Measurements from ENCODE around the gene FAM151B. TPM values are rescaled to one million over a fixed set of nuclear protein-coding genes. Genes with fewer than 3 reads are reported as not detected.

The FAM151B gene
- total and polyA plus RNA-seq, 2 experiments from 2014 or later, result 0.55 TPM; not detected in 1

DNA sequence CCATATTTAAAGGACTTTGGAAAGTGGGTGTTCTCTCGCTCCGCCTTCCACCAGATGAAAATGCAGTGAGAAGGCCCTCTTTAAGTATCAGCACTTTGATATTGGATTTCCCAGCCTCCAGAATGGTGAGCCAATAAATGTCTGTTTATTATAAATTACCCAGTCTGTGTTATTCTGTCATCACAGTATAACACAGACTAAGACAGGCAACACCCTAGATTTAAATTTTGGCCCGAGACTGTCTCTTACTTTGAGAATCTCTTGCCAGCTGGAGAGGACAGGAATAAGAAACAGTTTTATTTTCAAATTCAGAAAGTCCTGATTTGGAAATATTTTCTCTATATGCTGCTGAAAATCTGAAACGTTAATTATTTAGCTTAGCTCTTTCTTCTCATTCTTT, 21.5 kb downstream of the FAM151B start:
- Histone ChIP-seq H2AFZ (no peak overlapping the region), H3K27me3 (ENCODE audit: insufficient read depth) (no peaks in the 10 kb centered on the region), H3K4me2 (no peak overlapping the region), H4K20me1 (replicated peaks; ENCODE audit: insufficient read depth) (no peaks in the 10 kb centered on the region), H3F3A (replicated peaks; ENCODE audit: low read depth) (no peaks in the 10 kb centered on the region), H3K36me3 (ENCODE audit: insufficient read depth) (no peaks in the 10 kb centered on the region), H3K79me2 (replicated peaks; ENCODE audit: insufficient read depth) (no peaks in the 10 kb centered on the region), H3K4me3 (no peak overlapping the region), H3K27ac (ENCODE audit: low read depth) (no peak overlapping the region), H3K4me1 (ENCODE audit: insufficient read depth) (no peaks in the 10 kb centered on the region), H3K9me2 (ENCODE audit: insufficient read depth) (no peaks in the 10 kb centered on the region)
- no peaks in the 10 kb centered on the region for H3K4me1 Mint-ChIP-seq
- H3K27ac Mint-ChIP-seq, result no peak overlapping the region
- H3K9me3 Mint-ChIP-seq, result no peaks in the 10 kb centered on the region
- DNase-seq (ENCODE audit: low spot score), result no peak
- peaks cover 2% of the 10 kb centered on the region for H3K27me3 Mint-ChIP-seq (ENCODE audit: insufficient read depth, low read depth, poor library complexity)
- no peak for ATAC-seq
- no peak overlapping the region for H3K4me3 Mint-ChIP-seq
- TF ChIP-seq JUNB (IDR thresholded peaks at IDR 0.05; ENCODE audit: unreplicated experiment), result no peak
- TF ChIP-seq, protein P1, sequence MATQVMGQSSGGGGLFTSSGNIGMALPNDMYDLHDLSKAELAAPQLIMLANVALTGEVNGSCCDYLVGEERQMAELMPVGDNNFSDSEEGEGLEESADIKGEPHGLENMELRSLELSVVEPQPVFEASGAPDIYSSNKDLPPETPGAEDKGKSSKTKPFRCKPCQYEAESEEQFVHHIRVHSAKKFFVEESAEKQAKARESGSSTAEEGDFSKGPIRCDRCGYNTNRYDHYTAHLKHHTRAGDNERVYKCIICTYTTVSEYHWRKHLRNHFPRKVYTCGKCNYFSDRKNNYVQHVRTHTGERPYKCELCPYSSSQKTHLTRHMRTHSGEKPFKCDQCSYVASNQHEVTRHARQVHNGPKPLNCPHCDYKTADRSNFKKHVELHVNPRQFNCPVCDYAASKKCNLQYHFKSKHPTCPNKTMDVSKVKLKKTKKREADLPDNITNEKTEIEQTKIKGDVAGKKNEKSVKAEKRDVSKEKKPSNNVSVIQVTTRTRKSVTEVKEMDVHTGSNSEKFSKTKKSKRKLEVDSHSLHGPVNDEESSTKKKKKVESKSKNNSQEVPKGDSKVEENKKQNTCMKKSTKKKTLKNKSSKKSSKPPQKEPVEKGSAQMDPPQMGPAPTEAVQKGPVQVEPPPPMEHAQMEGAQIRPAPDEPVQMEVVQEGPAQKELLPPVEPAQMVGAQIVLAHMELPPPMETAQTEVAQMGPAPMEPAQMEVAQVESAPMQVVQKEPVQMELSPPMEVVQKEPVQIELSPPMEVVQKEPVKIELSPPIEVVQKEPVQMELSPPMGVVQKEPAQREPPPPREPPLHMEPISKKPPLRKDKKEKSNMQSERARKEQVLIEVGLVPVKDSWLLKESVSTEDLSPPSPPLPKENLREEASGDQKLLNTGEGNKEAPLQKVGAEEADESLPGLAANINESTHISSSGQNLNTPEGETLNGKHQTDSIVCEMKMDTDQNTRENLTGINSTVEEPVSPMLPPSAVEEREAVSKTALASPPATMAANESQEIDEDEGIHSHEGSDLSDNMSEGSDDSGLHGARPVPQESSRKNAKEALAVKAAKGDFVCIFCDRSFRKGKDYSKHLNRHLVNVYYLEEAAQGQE (IDR thresholded peaks at IDR 0.05; ENCODE audit: unreplicated experiment), result no peak
- no peak for TF ChIP-seq POLR2AphosphoS5 (IDR thresholded peaks at IDR 0.05; ENCODE audit: low read depth)
- TF ChIP-seq EZH2 (IDR thresholded peaks at IDR 0.05; ENCODE audit: low read depth, unreplicated experiment), result no peak
- TF ChIP-seq STAT1 (IDR thresholded peaks at IDR 0.05; ENCODE audit: unreplicated experiment), result no peak
- TF ChIP-seq, protein P2, sequence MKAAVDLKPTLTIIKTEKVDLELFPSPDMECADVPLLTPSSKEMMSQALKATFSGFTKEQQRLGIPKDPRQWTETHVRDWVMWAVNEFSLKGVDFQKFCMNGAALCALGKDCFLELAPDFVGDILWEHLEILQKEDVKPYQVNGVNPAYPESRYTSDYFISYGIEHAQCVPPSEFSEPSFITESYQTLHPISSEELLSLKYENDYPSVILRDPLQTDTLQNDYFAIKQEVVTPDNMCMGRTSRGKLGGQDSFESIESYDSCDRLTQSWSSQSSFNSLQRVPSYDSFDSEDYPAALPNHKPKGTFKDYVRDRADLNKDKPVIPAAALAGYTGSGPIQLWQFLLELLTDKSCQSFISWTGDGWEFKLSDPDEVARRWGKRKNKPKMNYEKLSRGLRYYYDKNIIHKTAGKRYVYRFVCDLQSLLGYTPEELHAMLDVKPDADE (IDR thresholded peaks at IDR 0.05), result no peak
- no peak for TF ChIP-seq ZNF114 (CRISPR knock-in tag; IDR thresholded peaks at IDR 0.05)
- TF ChIP-seq, protein P3, sequence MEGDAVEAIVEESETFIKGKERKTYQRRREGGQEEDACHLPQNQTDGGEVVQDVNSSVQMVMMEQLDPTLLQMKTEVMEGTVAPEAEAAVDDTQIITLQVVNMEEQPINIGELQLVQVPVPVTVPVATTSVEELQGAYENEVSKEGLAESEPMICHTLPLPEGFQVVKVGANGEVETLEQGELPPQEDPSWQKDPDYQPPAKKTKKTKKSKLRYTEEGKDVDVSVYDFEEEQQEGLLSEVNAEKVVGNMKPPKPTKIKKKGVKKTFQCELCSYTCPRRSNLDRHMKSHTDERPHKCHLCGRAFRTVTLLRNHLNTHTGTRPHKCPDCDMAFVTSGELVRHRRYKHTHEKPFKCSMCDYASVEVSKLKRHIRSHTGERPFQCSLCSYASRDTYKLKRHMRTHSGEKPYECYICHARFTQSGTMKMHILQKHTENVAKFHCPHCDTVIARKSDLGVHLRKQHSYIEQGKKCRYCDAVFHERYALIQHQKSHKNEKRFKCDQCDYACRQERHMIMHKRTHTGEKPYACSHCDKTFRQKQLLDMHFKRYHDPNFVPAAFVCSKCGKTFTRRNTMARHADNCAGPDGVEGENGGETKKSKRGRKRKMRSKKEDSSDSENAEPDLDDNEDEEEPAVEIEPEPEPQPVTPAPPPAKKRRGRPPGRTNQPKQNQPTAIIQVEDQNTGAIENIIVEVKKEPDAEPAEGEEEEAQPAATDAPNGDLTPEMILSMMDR (conservative IDR thresholded peaks at IDR 0.05; ENCODE audit: low read depth in 2 of 2), result no peak
- TF ChIP-seq NANOG (IDR thresholded peaks at IDR 0.05; ENCODE audit: borderline replicate concordance), result no peak
- TF ChIP-seq EZH2phosphoT487 (IDR thresholded peaks at IDR 0.05; ENCODE audit: unreplicated experiment), result no peak
- TF ChIP-seq ZNF331 (CRISPR knock-in tag; IDR thresholded peaks at IDR 0.05; ENCODE audit: low read depth), result no peak
- no peak for TF ChIP-seq CREB1 (CRISPR knock-in tag; IDR thresholded peaks at IDR 0.05; ENCODE audit: low read depth)
- TF ChIP-seq, protein P4, sequence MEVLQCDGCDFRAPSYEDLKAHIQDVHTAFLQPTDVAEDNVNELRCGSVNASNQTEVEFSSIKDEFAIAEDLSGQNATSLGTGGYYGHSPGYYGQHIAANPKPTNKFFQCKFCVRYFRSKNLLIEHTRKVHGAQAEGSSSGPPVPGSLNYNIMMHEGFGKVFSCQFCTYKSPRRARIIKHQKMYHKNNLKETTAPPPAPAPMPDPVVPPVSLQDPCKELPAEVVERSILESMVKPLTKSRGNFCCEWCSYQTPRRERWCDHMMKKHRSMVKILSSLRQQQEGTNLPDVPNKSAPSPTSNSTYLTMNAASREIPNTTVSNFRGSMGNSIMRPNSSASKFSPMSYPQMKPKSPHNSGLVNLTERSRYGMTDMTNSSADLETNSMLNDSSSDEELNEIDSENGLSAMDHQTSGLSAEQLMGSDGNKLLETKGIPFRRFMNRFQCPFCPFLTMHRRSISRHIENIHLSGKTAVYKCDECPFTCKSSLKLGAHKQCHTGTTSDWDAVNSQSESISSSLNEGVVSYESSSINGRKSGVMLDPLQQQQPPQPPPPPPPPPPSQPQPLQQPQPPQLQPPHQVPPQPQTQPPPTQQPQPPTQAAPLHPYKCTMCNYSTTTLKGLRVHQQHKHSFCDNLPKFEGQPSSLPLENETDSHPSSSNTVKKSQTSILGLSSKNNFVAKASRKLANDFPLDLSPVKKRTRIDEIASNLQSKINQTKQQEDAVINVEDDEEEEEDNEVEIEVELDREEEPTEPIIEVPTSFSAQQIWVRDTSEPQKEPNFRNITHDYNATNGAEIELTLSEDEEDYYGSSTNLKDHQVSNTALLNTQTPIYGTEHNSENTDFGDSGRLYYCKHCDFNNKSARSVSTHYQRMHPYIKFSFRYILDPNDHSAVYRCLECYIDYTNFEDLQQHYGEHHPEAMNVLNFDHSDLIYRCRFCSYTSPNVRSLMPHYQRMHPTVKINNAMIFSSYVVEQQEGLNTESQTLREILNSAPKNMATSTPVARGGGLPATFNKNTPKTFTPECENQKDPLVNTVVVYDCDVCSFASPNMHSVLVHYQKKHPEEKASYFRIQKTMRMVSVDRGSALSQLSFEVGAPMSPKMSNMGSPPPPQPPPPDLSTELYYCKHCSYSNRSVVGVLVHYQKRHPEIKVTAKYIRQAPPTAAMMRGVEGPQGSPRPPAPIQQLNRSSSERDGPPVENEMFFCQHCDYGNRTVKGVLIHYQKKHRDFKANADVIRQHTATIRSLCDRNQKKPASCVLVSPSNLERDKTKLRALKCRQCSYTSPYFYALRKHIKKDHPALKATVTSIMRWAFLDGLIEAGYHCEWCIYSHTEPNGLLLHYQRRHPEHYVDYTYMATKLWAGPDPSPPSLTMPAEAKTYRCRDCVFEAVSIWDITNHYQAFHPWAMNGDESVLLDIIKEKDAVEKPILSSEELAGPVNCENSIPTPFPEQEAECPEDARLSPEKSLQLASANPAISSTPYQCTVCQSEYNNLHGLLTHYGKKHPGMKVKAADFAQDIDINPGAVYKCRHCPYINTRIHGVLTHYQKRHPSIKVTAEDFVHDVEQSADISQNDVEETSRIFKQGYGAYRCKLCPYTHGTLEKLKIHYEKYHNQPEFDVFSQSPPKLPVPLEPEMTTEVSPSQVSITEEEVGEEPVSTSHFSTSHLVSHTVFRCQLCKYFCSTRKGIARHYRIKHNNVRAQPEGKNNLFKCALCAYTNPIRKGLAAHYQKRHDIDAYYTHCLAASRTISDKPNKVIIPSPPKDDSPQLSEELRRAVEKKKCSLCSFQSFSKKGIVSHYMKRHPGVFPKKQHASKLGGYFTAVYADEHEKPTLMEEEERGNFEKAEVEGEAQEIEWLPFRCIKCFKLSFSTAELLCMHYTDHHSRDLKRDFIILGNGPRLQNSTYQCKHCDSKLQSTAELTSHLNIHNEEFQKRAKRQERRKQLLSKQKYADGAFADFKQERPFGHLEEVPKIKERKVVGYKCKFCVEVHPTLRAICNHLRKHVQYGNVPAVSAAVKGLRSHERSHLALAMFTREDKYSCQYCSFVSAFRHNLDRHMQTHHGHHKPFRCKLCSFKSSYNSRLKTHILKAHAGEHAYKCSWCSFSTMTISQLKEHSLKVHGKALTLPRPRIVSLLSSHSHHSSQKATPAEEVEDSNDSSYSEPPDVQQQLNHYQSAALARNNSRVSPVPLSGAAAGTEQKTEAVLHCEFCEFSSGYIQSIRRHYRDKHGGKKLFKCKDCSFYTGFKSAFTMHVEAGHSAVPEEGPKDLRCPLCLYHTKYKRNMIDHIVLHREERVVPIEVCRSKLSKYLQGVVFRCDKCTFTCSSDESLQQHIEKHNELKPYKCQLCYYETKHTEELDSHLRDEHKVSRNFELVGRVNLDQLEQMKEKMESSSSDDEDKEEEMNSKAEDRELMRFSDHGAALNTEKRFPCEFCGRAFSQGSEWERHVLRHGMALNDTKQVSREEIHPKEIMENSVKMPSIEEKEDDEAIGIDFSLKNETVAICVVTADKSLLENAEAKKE (CRISPR knock-in tag; IDR thresholded peaks at IDR 0.05), result no peak
- H3K36me3 Mint-ChIP-seq (ENCODE audit: low read depth), result no peaks in the 10 kb centered on the region

All from GM23338 (cell line).